ENCODE results near the gene PLA2R1.

DNA sequence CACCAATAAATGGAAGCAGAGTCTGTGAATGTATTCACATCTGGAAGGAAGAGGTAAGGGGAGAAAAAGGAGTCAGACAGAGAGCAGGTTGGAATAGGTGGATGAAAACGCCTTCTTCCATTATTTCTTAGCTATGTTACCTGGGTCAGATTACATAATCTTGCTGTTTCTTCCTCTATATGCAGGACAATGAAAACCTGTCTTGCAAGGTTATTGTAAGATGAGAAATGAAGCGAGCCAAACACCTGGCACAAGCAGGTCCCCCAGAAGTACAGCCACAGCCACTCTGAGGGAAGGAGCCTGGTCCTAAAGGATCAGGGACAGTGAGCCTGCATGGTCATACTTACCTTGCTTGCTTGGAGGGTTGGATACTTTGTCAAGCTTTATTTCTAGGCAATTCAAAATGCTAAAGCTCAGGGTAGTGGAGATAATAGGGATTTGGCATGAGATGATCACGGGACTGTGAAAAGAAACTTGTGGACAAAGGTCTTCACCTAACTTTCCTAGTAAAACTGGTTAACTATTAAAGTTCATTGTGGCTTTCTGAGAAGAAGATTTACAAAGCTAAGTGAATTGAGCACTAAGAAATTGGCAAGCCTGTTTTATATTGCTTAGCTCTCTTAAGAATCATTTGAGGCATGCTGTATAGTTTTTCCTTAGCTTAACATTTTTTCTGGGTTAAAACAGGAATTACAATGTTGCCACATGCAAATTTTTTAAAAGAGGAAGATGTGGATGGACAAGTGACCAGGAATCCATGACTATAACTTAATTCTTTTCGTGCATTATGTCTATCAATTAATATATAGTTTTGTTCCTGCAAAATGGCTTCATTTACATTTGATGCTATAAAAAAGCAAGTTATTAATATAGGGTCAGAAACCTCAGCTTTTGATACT, 15.7 kb upstream of the PLA2R1 start:
- TF ChIP-seq, protein P1, sequence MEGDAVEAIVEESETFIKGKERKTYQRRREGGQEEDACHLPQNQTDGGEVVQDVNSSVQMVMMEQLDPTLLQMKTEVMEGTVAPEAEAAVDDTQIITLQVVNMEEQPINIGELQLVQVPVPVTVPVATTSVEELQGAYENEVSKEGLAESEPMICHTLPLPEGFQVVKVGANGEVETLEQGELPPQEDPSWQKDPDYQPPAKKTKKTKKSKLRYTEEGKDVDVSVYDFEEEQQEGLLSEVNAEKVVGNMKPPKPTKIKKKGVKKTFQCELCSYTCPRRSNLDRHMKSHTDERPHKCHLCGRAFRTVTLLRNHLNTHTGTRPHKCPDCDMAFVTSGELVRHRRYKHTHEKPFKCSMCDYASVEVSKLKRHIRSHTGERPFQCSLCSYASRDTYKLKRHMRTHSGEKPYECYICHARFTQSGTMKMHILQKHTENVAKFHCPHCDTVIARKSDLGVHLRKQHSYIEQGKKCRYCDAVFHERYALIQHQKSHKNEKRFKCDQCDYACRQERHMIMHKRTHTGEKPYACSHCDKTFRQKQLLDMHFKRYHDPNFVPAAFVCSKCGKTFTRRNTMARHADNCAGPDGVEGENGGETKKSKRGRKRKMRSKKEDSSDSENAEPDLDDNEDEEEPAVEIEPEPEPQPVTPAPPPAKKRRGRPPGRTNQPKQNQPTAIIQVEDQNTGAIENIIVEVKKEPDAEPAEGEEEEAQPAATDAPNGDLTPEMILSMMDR (IDR thresholded peaks at IDR 0.05) = no peak
- no peak for TF ChIP-seq POLR2A (IDR thresholded peaks at IDR 0.05)
